ENCODE results near the gene CDR2. TPM values are rescaled to one million over a fixed set of nuclear protein-coding genes. Genes with fewer than 3 reads are reported as not detected.
"Not testable (repeated sequence)": the region's sequence is repeated elsewhere in the genome, so short reads cannot be mapped to it uniquely, and the experiment has no call there.

Gene CDR2
- total and polyA plus RNA-seq, 2 of the 13 experiments (the other 11 are each of a cell fraction or from before 2014, with no cell fraction given), result 59.0 to 78.9 TPM

DNA sequence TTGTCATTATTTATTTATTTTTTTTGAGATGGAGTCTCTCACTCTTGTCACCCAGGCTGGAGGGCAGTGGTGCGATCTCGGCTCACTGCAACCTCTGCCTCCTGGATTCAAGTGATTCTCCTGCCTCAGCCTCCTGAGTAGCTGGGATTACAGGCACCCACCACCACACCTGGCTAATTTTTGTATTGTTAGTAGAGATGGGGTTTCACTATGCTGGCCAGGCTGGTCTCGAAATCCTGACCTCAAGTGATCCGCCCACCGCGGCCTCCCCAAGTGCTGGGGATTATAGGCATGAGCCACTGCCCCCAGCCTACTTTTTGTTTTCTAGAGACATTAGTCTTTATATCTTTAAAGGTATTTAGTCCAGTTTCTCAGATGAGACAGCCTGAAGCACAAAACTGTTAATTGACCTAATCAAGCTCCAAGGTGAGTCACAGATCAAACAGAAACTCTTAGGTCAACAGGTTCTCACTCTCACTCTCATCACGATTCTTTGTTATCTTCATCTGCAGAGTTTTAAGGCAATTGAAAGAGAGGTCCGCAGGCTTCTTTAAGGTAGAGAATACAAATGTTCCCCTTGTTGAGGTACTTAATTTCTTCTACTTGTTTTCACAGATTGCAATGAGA, 6.1 kb downstream of the CDR2 start (continued):
- TF ChIP-seq, protein P1, sequence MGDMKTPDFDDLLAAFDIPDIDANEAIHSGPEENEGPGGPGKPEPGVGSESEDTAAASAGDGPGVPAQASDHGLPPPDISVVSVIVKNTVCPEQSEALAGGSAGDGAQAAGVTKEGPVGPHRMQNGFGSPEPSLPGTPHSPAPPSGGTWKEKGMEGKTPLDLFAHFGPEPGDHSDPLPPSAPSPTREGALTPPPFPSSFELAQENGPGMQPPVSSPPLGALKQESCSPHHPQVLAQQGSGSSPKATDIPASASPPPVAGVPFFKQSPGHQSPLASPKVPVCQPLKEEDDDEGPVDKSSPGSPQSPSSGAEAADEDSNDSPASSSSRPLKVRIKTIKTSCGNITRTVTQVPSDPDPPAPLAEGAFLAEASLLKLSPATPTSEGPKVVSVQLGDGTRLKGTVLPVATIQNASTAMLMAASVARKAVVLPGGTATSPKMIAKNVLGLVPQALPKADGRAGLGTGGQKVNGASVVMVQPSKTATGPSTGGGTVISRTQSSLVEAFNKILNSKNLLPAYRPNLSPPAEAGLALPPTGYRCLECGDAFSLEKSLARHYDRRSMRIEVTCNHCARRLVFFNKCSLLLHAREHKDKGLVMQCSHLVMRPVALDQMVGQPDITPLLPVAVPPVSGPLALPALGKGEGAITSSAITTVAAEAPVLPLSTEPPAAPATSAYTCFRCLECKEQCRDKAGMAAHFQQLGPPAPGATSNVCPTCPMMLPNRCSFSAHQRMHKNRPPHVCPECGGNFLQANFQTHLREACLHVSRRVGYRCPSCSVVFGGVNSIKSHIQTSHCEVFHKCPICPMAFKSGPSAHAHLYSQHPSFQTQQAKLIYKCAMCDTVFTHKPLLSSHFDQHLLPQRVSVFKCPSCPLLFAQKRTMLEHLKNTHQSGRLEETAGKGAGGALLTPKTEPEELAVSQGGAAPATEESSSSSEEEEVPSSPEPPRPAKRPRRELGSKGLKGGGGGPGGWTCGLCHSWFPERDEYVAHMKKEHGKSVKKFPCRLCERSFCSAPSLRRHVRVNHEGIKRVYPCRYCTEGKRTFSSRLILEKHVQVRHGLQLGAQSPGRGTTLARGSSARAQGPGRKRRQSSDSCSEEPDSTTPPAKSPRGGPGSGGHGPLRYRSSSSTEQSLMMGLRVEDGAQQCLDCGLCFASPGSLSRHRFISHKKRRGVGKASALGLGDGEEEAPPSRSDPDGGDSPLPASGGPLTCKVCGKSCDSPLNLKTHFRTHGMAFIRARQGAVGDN (CRISPR knock-in tag; IDR thresholded peaks at IDR 0.05), result peak; percentile 36
- TF ChIP-seq ZNF772 (CRISPR knock-in tag; IDR thresholded peaks at IDR 0.05) (0 out of 2 replicates have a peak, but pooled peaks have one; percentile 13), TBX2 (CRISPR knock-in tag; IDR thresholded peaks at IDR 0.05; ENCODE audit: borderline replicate concordance) (peak; percentile 57; the same call in 1 of the 2 replicates), FOSL2 (CRISPR knock-in tag; IDR thresholded peaks at IDR 0.05) (peak; percentile 85), SAP130 (CRISPR knock-in tag; IDR thresholded peaks at IDR 0.05; ENCODE audit: low read depth) (peak; percentile 43), ZMYM4 (CRISPR knock-in tag; IDR thresholded peaks at IDR 0.05) (0 out of 2 replicates have a peak, but pooled peaks have one; percentile 17), NR2C2 (CRISPR knock-in tag; IDR thresholded peaks at IDR 0.05; ENCODE audit: borderline replicate concordance) (0 out of 2 replicates have a peak, but pooled peaks have one; percentile 23), MED1 (CRISPR knock-in tag; IDR thresholded peaks at IDR 0.05) (0 out of 2 replicates have a peak, but pooled peaks have one; percentile 8), MIXL1 (CRISPR knock-in tag; IDR thresholded peaks at IDR 0.05) (peak; percentile 53; the same call in 1 of the 2 replicates), ELF3 (CRISPR knock-in tag; IDR thresholded peaks at IDR 0.05) (0 out of 2 replicates have a peak, but pooled peaks have one; percentile 4), ZNF614 (CRISPR knock-in tag; IDR thresholded peaks at IDR 0.05; ENCODE audit: borderline replicate concordance) (0 out of 2 replicates have a peak, but pooled peaks have one; percentile 53), NR2F6 (IDR thresholded peaks at IDR 0.05) (0 out of 2 replicates have a peak, but pooled peaks have one; percentile 22), FOXP1 (CRISPR knock-in tag; IDR thresholded peaks at IDR 0.05) (0 out of 2 replicates have a peak, but pooled peaks have one; percentile 22), SMARCC2 (IDR thresholded peaks at IDR 0.05) (peak; percentile 44; the same call in 1 of the 2 replicates)
- TF ChIP-seq, protein P2, sequence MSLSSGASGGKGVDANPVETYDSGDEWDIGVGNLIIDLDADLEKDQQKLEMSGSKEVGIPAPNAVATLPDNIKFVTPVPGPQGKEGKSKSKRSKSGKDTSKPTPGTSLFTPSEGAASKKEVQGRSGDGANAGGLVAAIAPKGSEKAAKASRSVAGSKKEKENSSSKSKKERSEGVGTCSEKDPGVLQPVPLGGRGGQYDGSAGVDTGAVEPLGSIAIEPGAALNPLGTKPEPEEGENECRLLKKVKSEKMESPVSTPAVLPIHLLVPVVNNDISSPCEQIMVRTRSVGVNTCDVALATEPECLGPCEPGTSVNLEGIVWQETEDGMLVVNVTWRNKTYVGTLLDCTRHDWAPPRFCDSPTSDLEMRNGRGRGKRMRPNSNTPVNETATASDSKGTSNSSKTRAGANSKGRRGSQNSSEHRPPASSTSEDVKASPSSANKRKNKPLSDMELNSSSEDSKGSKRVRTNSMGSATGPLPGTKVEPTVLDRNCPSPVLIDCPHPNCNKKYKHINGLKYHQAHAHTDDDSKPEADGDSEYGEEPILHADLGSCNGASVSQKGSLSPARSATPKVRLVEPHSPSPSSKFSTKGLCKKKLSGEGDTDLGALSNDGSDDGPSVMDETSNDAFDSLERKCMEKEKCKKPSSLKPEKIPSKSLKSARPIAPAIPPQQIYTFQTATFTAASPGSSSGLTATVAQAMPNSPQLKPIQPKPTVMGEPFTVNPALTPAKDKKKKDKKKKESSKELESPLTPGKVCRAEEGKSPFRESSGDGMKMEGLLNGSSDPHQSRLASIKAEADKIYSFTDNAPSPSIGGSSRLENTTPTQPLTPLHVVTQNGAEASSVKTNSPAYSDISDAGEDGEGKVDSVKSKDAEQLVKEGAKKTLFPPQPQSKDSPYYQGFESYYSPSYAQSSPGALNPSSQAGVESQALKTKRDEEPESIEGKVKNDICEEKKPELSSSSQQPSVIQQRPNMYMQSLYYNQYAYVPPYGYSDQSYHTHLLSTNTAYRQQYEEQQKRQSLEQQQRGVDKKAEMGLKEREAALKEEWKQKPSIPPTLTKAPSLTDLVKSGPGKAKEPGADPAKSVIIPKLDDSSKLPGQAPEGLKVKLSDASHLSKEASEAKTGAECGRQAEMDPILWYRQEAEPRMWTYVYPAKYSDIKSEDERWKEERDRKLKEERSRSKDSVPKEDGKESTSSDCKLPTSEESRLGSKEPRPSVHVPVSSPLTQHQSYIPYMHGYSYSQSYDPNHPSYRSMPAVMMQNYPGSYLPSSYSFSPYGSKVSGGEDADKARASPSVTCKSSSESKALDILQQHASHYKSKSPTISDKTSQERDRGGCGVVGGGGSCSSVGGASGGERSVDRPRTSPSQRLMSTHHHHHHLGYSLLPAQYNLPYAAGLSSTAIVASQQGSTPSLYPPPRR (CRISPR knock-in tag; IDR thresholded peaks at IDR 0.05; ENCODE audit: borderline replicate concordance), result 0 out of 2 replicates have a peak, but pooled peaks have one; percentile 10
- TF ChIP-seq NR2F6 (CRISPR knock-in tag; IDR thresholded peaks at IDR 0.05); FOXP1 (IDR thresholded peaks at IDR 0.05): not testable (repeated sequence)
- TF ChIP-seq, protein P3, sequence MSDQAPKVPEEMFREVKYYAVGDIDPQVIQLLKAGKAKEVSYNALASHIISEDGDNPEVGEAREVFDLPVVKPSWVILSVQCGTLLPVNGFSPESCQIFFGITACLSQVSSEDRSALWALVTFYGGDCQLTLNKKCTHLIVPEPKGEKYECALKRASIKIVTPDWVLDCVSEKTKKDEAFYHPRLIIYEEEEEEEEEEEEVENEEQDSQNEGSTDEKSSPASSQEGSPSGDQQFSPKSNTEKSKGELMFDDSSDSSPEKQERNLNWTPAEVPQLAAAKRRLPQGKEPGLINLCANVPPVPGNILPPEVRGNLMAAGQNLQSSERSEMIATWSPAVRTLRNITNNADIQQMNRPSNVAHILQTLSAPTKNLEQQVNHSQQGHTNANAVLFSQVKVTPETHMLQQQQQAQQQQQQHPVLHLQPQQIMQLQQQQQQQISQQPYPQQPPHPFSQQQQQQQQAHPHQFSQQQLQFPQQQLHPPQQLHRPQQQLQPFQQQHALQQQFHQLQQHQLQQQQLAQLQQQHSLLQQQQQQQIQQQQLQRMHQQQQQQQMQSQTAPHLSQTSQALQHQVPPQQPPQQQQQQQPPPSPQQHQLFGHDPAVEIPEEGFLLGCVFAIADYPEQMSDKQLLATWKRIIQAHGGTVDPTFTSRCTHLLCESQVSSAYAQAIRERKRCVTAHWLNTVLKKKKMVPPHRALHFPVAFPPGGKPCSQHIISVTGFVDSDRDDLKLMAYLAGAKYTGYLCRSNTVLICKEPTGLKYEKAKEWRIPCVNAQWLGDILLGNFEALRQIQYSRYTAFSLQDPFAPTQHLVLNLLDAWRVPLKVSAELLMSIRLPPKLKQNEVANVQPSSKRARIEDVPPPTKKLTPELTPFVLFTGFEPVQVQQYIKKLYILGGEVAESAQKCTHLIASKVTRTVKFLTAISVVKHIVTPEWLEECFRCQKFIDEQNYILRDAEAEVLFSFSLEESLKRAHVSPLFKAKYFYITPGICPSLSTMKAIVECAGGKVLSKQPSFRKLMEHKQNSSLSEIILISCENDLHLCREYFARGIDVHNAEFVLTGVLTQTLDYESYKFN (CRISPR knock-in tag; conservative IDR thresholded peaks at IDR 0.05), result peak; percentile 21; the same call in 1 of the 2 replicates

All from HepG2 (cell line).